SK-N-SH (cell line): ENCODE data around the gene ECE1. TPM values are rescaled to one million over a fixed set of nuclear protein-coding genes. Genes with fewer than 3 reads are reported as not detected.

ENCODE experiments used
- CTCF ChIA-PET: fragments of 300-600, 350-600 bp; formaldehyde crosslinking; extraction: SDS; loops from one replicate; lab custom pipeline; 2021; lab: Yijun Ruan, JAX
- POLR2A ChIA-PET: fragments of 350-600 bp; sonication (Branson Sonifier 250); formaldehyde crosslinking; extraction: SDS; loops from one replicate; lab custom pipeline; 2020; ENCODE audit warnings: antibody characterized with exemption, inconsistent platforms; lab: Yijun Ruan, JAX
- DNase-seq: peaks from one replicate; pipeline ENCODE4 v3.0.0; 2012
- H2AFZ ChIP-seq: fragments of 200-600 bp; sonication (generic); 2 replicates; pipeline ENCODE4 v1.8.1; 2016; ENCODE audit warnings: antibody characterized with exemption, mild to moderate bottlenecking, low read depth
- H3F3A ChIP-seq: fragments of 200-600 bp; sonication (generic); replicated peaks from 2 replicates; pipeline ENCODE3; 2016; ENCODE audit warnings: antibody characterized with exemption, mild to moderate bottlenecking; ENCODE audit not compliant: insufficient read depth
- H3K27ac ChIP-seq, 2 experiments: fragments of 200-500 bp in 1 of 2; fragments of 200-600 bp in 1 of 2; sonication (Bioruptor generic) in 1 of 2; sonication (generic), shearing (Covaris generic) in 1 of 2; 2 replicates each; pipeline versions ENCODE4 v1.5.1 to v1.6.1; 2014 to 2016; ENCODE audit warnings: low read depth in 2 of 2, inconsistent platforms in 1 of 2, low read length in 1 of 2, mild to moderate bottlenecking in 1 of 2, mixed read lengths in 1 of 2
- H3K27me3 ChIP-seq: fragments of 200-600 bp; sonication (generic), shearing (Covaris generic); 2 replicates; pipeline ENCODE4 v1.6.1; 2016; ENCODE audit warnings: mixed run types; ENCODE audit not compliant: insufficient read depth
- H3K36me3 ChIP-seq, 2 experiments: fragments of 200-500 bp in 1 of 2; fragments of 200-600 bp in 1 of 2; sonication (Bioruptor generic) in 1 of 2; sonication (generic) in 1 of 2; replicated peaks in 1 of 2; 2 replicates each; pipeline versions ENCODE3 to v1.5.1; 2014 to 2016; ENCODE audit warnings: low read length in 1 of 2, mild to moderate bottlenecking in 1 of 2; ENCODE audit not compliant: insufficient read depth in 2 of 2, control insufficient read depth in 1 of 2
- H3K4me1 ChIP-seq, 2 experiments: fragments of 200-500 bp in 1 of 2; fragments of 200-600 bp in 1 of 2; sonication (Bioruptor generic) in 1 of 2; sonication (generic), shearing (Covaris generic) in 1 of 2; 2 replicates each; pipeline versions ENCODE4 v1.5.1 to v1.6.1; 2014 to 2016; ENCODE audit warnings: low read depth in 1 of 2, low read length in 1 of 2, mixed run types in 1 of 2; ENCODE audit not compliant: insufficient read depth in 2 of 2, control insufficient read depth in 1 of 2
- H3K4me2 ChIP-seq: fragments of 200-600 bp; sonication (generic), shearing (Covaris generic); 2 replicates; pipeline ENCODE4 v1.6.1; 2017; ENCODE audit warnings: mixed run types
- H3K4me3 ChIP-seq, 2 experiments: fragments of 200-500 bp in 1 of 2; fragments of 200-600 bp in 1 of 2; sonication (Bioruptor generic) in 1 of 2; sonication (generic), shearing (Covaris generic) in 1 of 2; 2 replicates each; pipeline versions ENCODE4 v1.5.1 to v1.8.1; 2014 to 2016; ENCODE audit warnings: low read depth in 2 of 2, inconsistent platforms in 1 of 2, low read length in 1 of 2, mild to moderate bottlenecking in 1 of 2, mixed read lengths in 1 of 2, moderate library complexity in 1 of 2
- H3K79me2 ChIP-seq: fragments of 200-600 bp; sonication (generic); 2 replicates; pipeline ENCODE4 v1.8.1; 2017; ENCODE audit warnings: mild to moderate bottlenecking; ENCODE audit not compliant: insufficient read depth
- H3K9ac ChIP-seq: fragments of 200-600 bp; sonication (generic); 2 replicates; pipeline ENCODE4 v1.6.1; 2017; ENCODE audit warnings: mixed run types
- H3K9me2 ChIP-seq: fragments of 200-600 bp; sonication (generic); 2 replicates; pipeline ENCODE4 v1.6.1; 2017; ENCODE audit warnings: mixed run types
- H3K9me3 ChIP-seq: fragments of 200-600 bp; sonication (generic); 2 replicates; pipeline ENCODE4 v1.6.1; 2017; ENCODE audit warnings: mixed run types, mild to moderate bottlenecking, moderate library complexity
- H4K20me1 ChIP-seq: fragments of 200-600 bp; sonication (generic); 2 replicates; pipeline ENCODE4 v1.6.1; 2017; ENCODE audit warnings: mild to moderate bottlenecking, mixed run types; ENCODE audit not compliant: insufficient read depth
- CHD2 ChIP-seq: fragments of 150-350 bp; IDR thresholded peaks from 2 replicates; pipeline ENCODE4 v1.6.1; 2018; ENCODE audit warnings: low read length; ENCODE audit not compliant: partially characterized antibody
- FOSL2 ChIP-seq: IDR thresholded peaks from 2 replicates; pipeline ENCODE4 v1.4.0; 2012; ENCODE audit warnings: low read depth, mild to moderate bottlenecking, moderate library complexity, borderline replicate concordance
- FOXJ3 ChIP-seq: sonication (generic); formaldehyde crosslinking; IDR thresholded peaks from 2 replicates; pipeline ENCODE4 v1.5.1; 2020; ENCODE audit warnings: mild to moderate bottlenecking, missing genetic modification reagents
- FOXM1 ChIP-seq: IDR thresholded peaks from 2 replicates; pipeline ENCODE4 v1.4.0; 2012; ENCODE audit warnings: low read depth, mild to moderate bottlenecking
- GABPA ChIP-seq: IDR thresholded peaks from 2 replicates; pipeline ENCODE4 v1.4.0; 2012; ENCODE audit warnings: low read depth, mild to moderate bottlenecking
- MEF2A ChIP-seq: IDR thresholded peaks from 2 replicates; pipeline ENCODE4 v1.4.0; 2012; ENCODE audit warnings: low read depth, borderline replicate concordance
- MXI1 ChIP-seq: IDR thresholded peaks from 2 replicates; pipeline ENCODE4 v1.6.1; 2012; ENCODE audit warnings: mild to moderate bottlenecking, low read depth, low read length, improper control_type of control experiment
- NFIC ChIP-seq: IDR thresholded peaks from 2 replicates; pipeline ENCODE4 v1.4.0; 2012; ENCODE audit warnings: borderline replicate concordance
- PBX3 ChIP-seq: IDR thresholded peaks from 2 replicates; pipeline ENCODE4; 2012
- POLR2AphosphoS5 ChIP-seq: IDR thresholded peaks from 2 replicates; pipeline ENCODE4 v1.6.1; 2012; ENCODE audit warnings: low read depth, low read length
- RFX5 ChIP-seq: IDR thresholded peaks from 2 replicates; pipeline ENCODE4 v1.6.1; 2012; ENCODE audit warnings: mild to moderate bottlenecking, improper control_type of control experiment, low read length
- SIN3A ChIP-seq: IDR thresholded peaks from 2 replicates; pipeline ENCODE4 v1.6.1; 2012; ENCODE audit warnings: low read depth, mild to moderate bottlenecking, low read length, moderate library complexity, borderline replicate concordance
- TAF1 ChIP-seq: IDR thresholded peaks from 2 replicates; pipeline ENCODE4 v1.6.1; 2012; ENCODE audit warnings: low read depth, mild to moderate bottlenecking, low read length, moderate library complexity, borderline replicate concordance
- TCF12 ChIP-seq: IDR thresholded peaks from 2 replicates; pipeline ENCODE4 v1.4.0; 2012
- TEAD4 ChIP-seq: IDR thresholded peaks from 2 replicates; pipeline ENCODE4 v1.4.0; 2012; ENCODE audit warnings: mild to moderate bottlenecking, borderline replicate concordance; ENCODE audit not compliant: insufficient read depth
- YY1 ChIP-seq: IDR thresholded peaks from 2 replicates; pipeline ENCODE4 v1.4.0; 2012; ENCODE audit warnings: low read depth, mild to moderate bottlenecking
- WGBS: methylation state at CpG from one replicate; pipeline ENCODE4 v1.1.6; 2017; ENCODE audit warnings: low lambda C conversion rate; 5-methylcytosine and 5-hydroxymethylcytosine counted together
- polyA plus RNA-seq, 3 experiments: library from polyadenylated mRNA; depleted of rRNA; stranded (reverse); fragments of >200 nt; gene quantifications; 2 replicates each; pipeline ENCODE4 v1.2.3, GENCODE V29; 2012

The ECE1 gene
- polyA plus RNA-seq, 1 of the 3 experiments (the other 2 are of a cell fraction), result 96.6 TPM

- WGBS, result 96% methylated on average over 9 of the region's 9 CpGs
- no peak overlapping the region for H2AFZ ChIP-seq
- no peak for TF ChIP-seq RFX5
- TF ChIP-seq FOXM1, result no peak
- TF ChIP-seq NFIC, result no peak
- no peak for TF ChIP-seq GABPA
- TF ChIP-seq TEAD4, result no peak
- TF ChIP-seq MEF2A, result no peak
- peaks cover 3% of the 10 kb centered on the region for H3F3A ChIP-seq
- H3K9ac ChIP-seq, result no peak overlapping the region
- no peaks in the 10 kb centered on the region for H3K79me2 ChIP-seq
- peaks cover 5 to 21% of the 10 kb centered on the region in 2 experiments; a peak in 2 of 4 replicates for H3K4me1 ChIP-seq
- no peak overlapping the region for H3K4me2 ChIP-seq
- H4K20me1 ChIP-seq, result no peaks in the 10 kb centered on the region
- no peaks in the 10 kb centered on the region for H3K27me3 ChIP-seq
- no peak overlapping the region for H3K4me3 ChIP-seq
- no peak overlapping the region for H3K27ac ChIP-seq
- no peaks in the 10 kb centered on the region for H3K9me3 ChIP-seq
- no peaks in the 10 kb centered on the region for H3K9me2 ChIP-seq
- POLR2A ChIA-PET, result no interaction called here
- H3K36me3 ChIP-seq, result peaks cover 11 to 12% of the 10 kb centered on the region in 2 experiments
- CTCF ChIA-PET, result interaction anchor here (2.6 to 13.5 kb wide), 2 partner anchors 18 to 119 kb away, joined by 17 to 134 read pairs; no protein-coding TSS in a partner anchor
- DNase-seq, result no peak
Measured at GRCh38 chr1:21249940-21250493, 40.2 kb downstream of the ECE1 start.

DNA sequence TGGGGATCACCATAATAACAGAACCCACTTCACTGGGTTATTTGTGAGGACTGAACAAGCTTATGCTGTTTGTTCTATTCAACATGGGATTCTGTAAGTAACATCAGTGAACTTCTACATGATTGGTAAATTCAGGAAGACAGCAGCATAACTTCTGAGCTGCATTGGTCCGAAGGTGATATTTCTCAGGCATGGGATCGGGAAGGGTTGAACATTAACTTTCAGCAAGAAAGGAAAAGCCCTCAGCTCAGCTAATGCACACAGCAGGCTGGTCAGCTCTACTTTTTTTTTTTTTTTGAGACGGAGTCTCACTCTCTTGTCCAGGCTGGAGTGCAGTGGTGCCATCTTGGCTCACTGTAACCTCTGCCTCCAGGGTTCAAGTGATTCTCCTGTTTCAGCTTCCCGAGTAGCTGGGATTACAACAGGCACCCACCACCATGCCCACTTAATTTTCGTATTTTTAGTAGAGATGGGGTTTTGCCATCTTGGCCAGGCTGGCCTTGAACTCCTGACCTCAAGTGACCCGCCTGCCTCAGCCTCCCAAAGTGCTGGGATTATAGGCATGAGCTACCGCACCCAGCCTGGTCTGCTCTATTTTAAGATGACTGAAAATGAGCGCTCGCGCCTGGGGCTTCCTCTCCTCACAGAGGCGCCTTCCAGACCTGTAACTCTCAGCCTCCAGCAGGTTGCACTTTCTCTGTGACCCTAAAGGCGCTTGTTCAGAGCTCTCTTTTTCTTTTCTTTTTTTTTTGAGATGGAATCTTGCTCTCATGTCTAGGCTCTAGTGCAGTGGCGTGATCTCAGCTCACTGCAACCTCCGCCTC is 42.2 kb downstream of the ECE1 start:
- POLR2A ChIA-PET, result no interaction called here
- Histone ChIP-seq H3K79me2 (no peaks in the 10 kb centered on the region), H3F3A (peaks cover 3% of the 10 kb centered on the region), H3K4me3 (no peak overlapping the region), H3K27me3 (no peaks in the 10 kb centered on the region), H3K9me2 (no peaks in the 10 kb centered on the region), H3K36me3 (peaks cover 16 to 27% of the 10 kb centered on the region in 2 experiments), H4K20me1 (no peaks in the 10 kb centered on the region), H3K9me3 (no peaks in the 10 kb centered on the region), H3K27ac (no peak overlapping the region), H3K4me2 (no peak overlapping the region), H3K9ac (no peak overlapping the region), H2AFZ (no peak overlapping the region), H3K4me1 (peaks cover 5 to 12% of the 10 kb centered on the region in 2 experiments; a peak in 2 of 4 replicates)
- no peak for TF ChIP-seq CHD2
- no peak for TF ChIP-seq GABPA
- TF ChIP-seq PBX3, result no peak
- no peak for TF ChIP-seq TCF12
- TF ChIP-seq SIN3A, result no peak
- TF ChIP-seq TAF1, result no peak
- TF ChIP-seq MXI1, result no peak
- TF ChIP-seq FOXJ3 (CRISPR knock-in tag), result no peak
- TF ChIP-seq POLR2AphosphoS5, result no peak
- no peak for TF ChIP-seq YY1
- no peak for TF ChIP-seq FOSL2
- no peak for DNase-seq
- 95% methylated on average over 13 of the region's 14 CpGs for WGBS
- CTCF ChIA-PET, result interaction anchor here (0.6 to 13.5 kb wide), 5 partner anchors 11 to 121 kb away, joined by 3 to 134 read pairs (median 12); no protein-coding TSS in a partner anchor
